NCI-H2107 treated with DMSO at 0.1 percent for 48 hours (cell line): ENCODE results near the gene THBS3.
"Not testable (repeated sequence)": the region's sequence is repeated elsewhere in the genome, so short reads cannot be mapped to it uniquely, and the experiment has no call there.

ENCODE experiments used
- DNase-seq: peaks from one replicate; lab custom pipeline; 2025; ENCODE audit not compliant: unreplicated experiment; lab: John Stamatoyannopoulos, UW

THBS3 gene

DNA sequence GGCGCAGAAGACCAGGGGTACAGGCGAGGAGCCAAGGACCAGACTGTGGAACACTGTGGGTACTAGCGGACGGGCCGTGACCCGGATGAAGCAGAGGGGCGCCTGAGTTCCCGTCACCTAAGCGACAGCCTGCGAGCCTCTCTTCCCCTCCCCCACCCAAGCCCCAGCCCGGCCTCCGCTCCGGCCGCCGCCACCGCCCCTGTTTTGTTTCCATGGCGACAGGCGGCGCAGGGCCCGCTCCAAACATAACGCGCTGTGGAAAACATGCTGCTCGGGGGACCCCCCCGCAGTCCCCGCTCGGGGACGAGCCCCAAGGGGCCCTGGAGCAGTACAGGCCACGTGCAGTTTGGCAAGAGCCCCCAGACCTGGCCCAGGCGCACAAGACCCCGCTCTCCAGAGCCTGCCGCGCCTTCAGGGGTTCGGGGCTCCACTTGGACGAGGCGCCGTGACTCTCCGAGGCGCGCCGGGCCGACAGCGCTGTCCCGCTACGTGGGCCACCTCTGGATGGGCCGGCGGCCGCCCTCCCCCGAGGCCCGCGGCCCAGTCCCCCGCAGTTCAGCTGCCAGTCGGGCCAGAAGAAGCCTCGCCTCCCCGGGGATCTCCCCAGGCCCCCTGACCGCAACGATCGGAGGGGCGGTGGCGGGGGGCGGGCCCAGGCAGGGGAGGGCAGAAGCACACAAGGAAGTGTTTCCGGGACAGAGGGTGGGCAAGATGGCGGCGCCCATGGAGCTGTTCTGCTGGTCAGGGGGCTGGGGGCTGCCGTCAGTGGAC, 1.0 kb upstream of the THBS3 start, which contains the start of gene MTX1:
TSS of gene MTX1 (plus strand) at position 155 of the 771 bp plus-strand sequence. CDS start at position 265, 110 bp downstream.
- DNase-seq: peak; percentile 72

DNA sequence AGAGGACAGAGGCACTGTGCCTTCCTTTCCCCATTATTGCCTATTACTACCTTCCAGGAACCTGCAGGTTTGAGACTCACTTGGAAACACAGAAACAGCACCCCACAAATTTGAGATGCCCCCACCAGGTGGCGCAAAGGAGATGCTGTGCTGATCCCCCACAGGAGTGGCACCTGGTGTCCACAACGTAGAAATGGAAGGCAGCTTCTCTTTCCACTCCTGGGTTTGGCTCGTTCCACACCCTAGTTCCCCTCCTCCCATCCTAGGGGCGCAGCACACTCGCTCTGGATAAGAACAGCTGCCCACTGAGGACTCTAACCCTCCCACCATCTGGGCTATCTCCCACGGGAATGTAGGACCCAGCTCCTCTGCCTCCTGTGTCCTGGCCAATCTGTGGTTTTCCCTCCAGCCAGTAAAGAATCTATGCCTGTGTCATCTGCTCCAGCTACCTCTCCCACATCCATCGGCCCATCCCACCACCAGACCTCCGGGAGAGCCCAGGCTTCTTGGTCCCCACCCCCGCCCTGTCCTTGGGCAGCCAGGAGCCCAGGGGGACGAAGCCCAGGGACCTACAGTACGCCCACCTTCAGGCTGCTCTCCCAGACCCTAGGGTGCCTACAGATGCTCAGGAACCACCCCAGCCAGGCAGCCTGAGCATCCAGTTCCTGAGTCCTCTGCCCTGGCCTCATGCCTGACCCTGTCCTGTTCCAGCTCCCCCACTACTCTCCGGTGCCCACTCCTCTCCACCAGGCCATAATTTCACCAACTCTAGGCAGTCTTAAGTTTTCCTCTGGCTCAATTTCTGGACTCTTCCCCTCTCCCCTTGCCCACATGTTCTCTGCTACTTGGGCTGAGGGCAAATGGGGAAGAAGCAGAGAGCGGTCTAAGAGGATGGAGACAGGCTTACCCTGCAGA, 549 bp downstream of the THBS3 start:
- DNase-seq: peak; percentile 74

DNA sequence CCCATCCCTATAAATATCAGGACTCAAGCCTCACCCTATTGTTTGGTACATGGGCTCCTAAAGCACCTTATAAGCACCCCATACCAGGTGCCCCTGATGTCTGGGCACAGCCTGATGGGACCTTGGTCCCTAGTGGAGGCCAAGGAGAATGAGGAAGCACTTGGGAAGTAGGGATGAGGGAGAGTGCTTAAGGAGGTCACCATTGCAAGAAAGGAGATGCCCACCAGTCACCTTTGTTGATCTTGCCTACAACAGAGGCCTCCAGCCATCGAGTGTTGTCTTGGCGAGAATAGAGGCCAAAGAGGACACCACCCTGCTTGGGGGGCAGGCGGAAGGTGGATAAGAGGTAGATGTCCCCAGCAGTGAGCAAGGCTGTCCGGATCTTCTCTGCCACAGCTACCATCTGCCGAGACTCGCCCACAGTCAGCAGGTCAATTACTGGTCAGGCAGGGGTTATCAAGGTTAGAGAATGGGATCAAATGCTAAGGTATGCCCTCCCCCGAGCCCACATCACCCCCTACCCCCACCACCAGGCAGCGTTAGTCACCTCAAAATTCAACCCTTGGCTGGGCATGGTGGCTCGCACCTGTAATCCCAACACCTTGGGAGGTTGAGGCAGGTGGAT, 1.6 kb downstream of the THBS3 start:
- DNase-seq: no peak

DNA sequence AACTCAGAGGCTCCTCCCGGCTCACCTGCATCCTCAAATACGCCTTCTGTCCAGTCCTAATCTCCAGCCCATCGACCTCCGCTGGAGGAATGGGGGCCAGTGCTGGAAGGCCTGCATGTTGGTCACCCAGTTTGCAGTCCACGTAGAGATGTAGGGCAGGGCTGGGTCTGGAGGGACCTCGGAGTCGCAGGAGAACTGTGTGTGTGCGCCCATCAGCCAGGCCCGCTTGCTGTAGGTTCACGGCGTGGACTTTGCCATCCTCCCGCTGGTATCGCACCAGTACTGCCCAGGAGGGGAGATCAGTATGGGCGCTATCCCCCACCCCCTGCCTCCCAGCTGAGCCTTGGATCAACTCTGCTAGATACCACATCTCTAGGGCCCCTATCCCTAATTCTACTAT, 2.7 kb downstream of the THBS3 start:
- DNase-seq: no peak

DNA sequence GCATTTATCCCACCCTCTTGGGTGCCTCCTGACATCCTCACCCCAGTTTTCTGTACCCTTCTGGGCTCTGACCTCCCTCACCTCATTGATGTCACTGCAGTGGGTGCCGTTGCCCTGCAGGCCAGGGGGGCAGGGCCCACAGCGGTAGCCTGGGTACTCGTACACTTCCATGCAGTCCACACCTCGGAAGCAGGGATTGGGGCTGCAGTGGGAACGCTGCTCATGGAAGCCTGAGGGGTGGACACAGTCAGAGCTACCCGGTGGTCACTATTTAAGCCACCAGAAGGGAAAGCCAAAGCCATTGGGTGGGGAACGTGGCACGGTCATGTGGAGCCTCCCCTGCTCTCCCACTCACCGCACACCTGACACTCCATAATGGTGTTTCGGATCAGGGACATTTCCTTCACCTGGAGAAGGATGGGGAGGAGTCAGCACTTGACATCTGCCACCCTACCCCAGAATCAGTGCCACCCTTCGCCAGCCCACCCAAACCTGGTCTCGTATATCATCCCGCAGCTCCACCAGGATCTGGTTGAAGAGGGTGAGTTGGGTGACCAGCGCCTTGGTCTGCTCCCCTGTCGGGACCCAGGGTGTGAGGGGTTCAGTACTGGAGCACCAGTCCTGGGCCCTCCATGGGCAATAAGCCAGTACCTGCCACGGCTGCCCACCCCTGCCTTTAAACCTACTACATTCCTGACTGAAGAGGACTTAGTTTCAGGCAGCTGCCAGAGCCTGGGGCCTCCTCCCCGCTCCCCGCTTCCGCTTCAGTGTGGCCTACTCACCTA, 4.8 kb downstream of the THBS3 start:
- DNase-seq: no peak

DNA sequence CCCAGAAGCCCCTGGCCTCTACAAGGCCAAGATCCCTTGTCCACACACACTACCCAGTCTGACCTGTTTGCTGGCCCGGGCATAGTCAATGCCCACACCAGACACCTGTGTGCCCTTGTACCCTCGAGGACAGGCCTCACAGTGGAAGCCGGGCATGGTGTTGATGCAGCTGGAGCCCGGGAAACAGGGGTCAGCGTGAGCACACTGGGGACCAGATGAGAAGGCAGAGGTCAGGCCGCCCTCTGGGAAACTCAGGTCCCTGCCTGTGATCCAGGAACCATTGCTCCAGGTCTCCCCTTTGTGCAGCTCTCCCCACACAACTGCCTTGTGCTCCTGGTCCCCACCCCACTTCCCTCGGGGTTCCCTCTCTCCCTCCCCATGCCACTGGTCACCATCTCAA, 5.5 kb downstream of the THBS3 start:
- DNase-seq: no peak

DNA sequence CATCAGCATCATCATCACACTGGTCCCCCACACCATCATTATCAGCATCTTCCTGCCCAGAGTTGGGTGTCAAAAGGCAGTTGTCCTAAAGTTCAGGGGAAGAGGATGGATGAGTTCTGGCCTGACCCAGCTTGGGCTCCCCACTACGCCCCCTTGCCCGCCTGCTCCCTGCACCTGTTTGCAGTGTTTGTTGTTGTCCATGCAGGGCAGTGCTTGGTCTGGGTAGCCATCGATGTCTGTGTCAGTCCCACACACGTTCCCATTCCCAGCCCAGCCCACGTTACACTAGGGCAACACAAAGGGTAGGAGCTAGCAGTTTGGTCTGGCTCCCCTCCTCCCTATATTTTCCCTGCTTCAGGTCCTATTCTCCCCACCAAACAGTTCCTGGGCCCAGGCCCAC, 6.8 kb downstream of the THBS3 start:
- DNase-seq: no peak

DNA sequence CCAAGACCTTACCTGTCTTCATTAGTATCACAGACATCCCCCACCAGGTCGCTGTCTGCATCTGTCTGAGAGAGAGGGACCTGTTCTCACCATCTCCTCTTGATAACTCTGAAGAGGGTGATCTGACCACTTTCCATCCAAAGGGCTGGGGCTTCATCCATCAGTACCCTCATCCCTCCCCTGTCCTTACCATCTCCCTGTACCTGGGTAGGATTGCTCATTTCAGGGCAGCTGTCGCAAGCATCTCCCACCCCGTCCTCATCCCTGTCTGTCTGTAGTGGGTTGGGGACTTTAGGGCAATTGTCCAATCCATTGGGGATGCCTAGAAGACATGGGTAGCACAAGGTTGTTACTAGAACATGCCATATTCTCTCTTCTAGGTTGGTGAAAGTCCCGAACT, 7.9 kb downstream of the THBS3 start:
- no peak for DNase-seq

DNA sequence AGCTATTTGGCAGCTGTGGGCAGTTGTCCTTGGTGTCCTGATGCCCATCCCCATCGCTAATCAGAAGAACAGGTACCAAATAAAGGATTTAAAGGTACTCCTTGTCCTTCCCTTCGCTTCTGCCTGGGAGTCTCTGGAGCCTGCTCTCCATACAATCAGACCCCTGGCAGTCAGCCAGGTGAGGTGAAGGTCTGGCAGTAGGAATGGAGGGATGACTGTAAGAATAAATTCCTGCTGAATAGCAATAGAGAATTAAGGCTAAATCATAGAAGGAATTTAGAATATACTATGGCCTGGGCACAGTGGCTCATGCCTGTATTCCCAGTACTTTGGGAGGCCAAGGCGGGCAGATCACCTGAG, 9.2 kb downstream of the THBS3 start:
- no peak for DNase-seq

DNA sequence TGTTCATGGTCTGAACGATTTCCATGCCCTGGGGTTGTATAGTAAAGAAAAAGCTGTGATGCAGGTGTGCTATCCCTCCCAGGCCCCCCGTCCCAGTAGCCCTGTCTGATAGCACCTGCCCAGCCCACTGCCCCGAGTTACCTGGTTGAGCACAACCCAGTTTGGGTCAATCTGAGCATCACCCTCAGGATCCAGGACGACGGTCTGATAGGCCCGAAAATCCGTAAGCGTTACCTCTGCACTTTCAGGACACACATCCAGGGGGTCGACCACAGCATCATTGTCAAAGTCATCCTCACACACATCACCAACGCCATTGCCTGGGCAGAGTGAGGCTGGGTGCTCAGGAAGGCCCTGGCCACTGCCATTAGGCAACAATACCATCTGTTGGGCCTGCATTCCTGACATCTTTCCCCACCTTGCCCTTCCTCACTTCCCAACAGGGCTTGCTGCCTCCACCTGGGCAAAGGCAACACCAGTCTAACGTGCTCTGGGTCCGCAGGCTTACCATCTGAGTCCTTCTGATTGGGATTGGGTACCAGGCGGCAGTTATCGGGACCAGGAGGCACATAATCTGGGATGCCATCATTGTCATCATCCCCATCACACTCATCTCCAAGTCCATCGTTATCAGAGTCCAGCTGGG, 9.7 kb downstream of the THBS3 start:
- DNase-seq: no peak

DNA sequence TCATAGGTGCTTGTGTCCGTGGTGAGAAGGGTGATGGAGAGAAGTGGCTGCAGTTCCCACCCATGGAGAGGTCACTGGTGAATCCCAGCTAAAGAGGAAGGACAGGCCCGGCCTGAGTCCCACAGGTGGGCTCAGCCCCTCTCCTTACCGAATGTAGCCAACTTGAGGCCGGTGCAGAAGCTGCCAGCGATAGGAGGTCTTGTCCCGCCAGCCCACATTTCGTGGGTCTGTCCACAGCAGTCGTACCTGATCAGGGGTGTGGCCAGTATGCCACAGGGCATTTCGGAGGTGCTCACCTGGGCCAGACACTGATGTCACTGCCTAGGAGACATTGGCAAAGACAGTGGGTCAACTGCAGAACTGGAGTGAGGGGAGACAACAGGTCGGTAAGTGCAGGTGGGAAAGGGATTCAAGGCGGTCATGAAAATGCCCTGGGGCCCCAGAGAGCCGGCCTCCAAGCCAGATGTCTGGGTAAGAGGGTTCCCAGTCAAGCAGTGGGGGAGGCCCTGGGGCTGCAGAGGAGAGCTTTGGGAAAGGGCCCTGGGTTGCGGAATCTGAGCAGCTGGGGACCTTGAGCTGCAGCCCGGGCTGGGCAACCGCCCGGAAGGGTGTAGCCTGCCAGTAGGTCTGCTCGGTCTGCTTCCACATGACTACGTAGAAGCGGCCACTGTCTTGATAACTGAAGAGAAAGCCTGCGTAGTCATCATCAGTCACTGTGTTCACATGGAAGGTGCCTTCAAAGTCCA, 10.6 kb downstream of the THBS3 start:
- no peak for DNase-seq

DNA sequence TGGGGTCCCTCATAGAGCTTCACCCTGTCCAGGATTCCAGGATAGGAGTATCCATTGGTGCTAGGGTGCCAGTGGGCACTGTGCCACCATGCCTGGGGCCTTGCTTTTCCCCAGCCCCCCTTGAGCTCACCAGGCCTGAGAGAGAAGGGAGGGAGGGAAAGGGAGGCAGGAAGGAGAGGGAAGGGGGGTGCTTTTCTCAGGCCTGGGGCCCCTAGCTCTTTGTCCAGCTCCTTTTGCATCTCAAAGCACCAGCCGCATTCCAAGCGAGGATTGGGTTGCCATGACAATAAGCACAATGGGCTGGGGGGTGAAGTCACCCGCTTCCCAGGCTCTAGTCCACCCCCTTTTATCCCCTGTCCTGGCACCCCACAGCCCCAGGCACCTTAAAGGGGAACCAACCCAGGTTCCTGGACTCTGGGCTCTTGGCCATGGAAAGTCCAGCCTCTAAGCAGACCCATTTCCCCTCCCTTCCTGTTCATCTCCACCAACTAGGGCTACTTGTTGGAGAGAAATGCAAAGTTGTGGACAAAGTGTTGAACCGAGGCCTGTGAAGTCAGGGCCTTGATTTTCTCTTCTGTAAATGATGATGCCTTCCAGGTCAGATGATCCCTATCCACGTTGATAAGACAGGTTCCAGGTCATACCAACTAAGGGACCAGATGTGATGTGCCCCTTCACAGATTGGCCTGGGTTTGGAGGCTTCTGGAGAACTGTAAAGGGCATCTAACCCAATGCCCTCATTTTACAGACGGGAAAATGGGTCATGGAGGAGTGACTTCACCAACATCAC, 11.4 kb downstream of the THBS3 start:
- no peak for DNase-seq

DNA sequence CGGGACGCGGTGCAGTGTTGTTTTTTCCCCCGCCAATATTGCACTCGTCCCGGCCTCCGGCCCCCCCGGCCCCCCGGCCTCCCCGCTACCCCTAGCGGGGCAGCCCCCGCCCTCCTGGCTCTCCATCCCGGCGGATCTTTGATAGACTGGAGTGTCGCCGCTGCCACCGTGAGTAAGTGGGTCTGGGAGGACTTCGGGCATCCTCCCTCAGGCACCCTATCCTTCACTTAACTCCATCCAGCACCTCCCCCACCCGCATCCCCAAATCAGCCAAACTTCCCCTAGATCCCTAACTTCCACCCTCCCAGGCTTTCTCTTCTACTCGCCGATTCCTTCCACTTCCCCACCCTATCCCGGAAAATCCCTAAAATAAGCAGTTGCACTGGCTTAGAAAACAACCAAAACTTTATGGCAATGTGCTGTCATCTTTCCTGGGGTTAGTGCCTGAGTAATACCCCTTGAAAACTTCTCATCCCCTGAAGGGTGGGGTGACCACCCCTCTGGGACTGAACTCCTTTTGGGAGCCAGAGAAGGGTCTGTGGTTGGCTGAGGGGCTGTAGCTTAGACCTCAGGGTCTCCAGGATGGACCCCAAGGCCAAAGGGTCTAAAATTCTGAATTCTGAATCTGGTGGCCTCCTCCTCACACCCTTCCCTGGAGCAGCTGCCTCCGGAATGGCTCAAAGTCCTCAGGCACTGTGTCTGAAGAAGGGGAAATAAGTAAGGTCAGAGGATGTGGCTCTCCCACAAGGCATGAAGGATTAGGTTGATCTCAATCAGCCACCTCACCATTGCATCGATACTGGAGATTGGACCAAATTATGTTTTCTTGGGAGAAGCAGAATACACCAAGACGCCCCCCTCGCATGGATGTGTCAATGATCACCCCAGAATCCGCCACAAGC, 12.2 kb downstream of the THBS3 start:
- DNase-seq: no peak

DNA sequence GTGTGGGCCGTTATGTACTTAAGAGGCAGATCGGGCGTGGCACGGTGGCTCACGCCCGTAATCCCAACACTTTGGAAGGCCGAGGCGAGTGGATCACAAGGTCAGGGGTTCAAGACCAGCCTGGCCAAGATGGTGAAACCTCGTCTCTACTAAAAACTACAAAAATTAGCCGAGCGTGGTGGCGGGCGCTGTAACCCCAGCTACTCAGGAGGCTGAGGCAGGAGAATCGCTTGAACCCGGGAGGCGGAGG, 13.8 kb downstream of the THBS3 start:
- not testable (repeated sequence) for DNase-seq

DNA sequence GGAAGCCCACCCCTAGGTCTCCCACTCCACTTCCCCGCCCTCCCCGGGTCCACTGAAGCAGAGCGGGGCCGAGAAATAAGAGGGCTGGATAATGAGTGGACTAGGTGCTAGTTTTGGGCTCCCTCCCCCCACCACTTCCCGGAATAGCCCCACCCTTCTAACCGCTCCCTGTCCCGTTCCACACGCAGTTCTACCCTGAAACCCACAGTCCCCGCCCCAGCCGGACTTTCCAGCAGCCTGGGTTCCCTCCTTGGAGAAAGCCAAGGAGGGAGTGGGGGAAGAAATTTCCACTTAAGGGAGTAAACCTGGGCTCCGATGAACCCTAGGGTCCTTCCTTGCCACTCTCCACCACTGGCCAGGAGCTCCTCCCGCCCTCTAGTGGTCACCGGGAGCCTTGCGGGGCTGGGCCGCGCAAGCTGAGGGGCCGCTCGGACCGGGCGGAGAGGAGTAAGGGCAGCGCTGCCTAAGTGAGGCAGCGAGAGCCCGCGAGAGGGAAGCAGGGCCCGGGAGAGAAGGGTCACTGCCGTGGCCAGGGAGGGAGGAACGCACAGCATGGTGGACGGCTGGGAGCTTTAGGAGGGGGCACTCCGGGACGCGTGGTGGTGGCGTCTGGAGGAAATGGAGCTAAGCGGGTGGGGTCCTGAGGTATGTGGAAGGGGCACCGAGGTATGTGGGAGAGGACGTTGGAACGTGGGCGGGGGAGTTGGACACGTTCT, 14.3 kb downstream of the THBS3 start:
- DNase-seq: peak; percentile 82

DNA sequence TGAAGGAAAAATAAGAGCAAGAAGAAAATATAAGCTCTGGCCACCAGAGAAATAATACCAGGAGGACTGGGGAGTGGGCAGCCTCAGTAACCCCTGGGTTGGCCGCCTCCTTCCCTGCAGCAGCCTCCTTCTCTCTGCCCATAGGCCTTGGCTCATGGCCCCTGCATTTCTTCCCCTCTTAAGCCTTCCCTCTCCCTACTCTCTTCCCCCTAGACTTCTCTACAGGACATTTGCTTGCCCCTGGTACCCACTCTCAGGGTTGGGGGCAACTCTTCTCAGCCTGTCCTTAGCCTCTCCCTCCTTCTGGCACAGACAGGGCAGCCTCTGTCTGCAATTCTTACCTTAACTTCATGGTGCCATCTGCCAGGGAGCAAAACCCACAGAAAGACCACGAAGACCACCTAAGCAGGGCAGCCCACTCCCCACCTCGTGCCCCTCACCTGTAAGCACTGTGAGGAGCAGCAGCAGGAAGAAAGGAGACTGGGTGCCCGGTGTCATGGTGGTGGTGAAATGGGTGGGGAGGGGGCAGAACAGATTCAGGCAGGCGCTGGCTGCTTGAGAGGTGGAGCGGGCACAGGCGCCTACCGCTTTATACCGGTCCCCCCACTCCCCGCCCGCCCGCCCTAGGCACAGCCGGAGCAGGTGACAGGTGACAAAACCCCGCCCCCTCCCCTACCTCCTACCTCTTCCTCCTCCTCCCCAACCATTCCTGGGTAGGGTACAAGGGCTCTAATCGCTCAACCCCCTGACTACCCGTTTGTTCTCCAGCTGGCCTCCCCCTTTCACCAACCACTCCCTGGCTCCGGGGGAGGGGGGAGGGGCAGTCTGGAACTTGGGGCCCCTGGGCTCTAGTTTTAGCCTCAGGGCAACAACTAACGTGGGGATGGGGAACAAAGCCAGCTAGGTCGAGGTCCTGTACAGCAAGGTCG, 15.1 kb downstream of the THBS3 start:
- DNase-seq: peak; percentile 95

DNA sequence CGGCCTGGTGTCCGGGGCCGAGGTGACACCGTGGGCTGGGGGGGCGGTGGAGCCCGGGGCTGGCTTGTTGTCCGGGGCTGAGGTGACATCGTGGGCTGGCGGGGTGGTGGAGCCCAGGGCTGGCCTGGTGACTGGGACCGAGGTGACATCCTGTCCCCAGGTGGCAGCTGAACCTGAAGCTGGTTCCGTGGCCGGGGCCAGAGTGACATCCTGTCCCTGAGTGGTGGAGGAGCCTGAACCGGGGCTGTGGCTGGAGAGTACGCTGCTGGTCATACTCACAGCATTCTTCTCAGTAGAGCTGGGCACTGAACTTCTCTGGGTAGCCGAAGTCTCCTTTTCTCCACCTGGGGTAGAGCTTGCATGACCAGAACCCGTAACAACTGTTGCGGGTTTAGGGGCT, 15.8 kb downstream of the THBS3 start:
- no peak for DNase-seq
